ENCODE data around the gene PPP2R2B.

PPP2R2B gene

DNA sequence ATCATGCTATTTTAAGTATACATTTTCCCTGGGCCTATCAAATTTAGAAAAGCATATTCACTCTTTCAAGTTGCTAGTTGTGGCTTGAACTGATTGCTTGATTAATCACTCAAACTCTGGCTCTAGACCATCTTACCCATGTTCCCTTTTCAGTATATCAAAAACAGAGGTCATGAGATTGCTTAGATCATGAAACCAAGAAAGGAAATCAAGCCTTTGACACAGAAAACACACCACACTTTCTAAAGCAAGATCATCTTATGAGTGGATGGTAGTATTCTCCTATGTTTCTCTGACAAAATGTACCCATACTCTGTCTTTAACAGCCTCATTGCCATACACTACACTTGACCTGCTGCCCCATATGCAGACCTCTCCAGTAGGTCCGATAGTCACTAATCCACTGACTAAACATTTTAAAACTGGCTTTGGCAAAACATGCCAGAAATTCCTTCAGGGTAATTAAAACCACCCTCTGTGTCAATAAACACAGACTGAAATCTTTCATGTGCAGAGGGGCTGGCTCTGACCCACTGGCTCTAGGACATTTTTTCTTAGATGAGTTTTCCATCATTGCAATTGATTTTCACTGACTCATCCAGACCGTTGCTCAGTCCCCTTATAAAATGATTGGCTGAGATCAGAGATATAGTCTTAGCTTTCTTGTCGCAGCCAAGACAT is 18.2 kb downstream of the PPP2R2B start:
- Histone ChIP-seq H3K4me3 (ENCODE audit: low read depth, low read length) (no peak overlapping the region), H3K36me3 (replicated peaks) (no peaks in the 10 kb centered on the region), H3K27me3 (replicated peaks) (no peaks in the 10 kb centered on the region), H3K27ac (no peak overlapping the region)
- in situ Hi-C loops (cut with HindIII; ENCODE audit: low pct_ligation_motif_present, low sequenced_read_pairs): no loop called here
- TF ChIP-seq, protein P1, sequence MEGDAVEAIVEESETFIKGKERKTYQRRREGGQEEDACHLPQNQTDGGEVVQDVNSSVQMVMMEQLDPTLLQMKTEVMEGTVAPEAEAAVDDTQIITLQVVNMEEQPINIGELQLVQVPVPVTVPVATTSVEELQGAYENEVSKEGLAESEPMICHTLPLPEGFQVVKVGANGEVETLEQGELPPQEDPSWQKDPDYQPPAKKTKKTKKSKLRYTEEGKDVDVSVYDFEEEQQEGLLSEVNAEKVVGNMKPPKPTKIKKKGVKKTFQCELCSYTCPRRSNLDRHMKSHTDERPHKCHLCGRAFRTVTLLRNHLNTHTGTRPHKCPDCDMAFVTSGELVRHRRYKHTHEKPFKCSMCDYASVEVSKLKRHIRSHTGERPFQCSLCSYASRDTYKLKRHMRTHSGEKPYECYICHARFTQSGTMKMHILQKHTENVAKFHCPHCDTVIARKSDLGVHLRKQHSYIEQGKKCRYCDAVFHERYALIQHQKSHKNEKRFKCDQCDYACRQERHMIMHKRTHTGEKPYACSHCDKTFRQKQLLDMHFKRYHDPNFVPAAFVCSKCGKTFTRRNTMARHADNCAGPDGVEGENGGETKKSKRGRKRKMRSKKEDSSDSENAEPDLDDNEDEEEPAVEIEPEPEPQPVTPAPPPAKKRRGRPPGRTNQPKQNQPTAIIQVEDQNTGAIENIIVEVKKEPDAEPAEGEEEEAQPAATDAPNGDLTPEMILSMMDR (IDR thresholded peaks at IDR 0.05; ENCODE audit: low read depth, low read length, missing control alignments): no peak
- no peak for DNase-seq

DNA sequence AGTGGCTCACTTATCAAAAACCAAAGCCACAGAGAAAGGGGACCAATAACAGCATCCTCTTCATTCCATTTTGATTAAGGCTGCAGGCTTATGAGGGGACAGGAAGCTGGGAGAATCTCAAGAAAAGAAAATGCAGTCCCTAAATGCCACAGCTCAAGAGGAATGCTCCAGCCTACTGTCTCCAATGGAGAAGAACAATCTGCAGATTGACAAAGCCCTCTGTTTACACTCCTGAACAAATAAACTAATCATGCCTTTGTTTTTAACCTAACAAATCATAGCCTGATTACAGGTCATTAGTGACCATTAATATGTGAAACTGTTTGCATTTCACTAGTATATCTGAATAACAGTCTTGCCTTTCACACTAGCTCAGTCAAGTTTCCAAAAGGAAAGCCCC is 26.5 kb downstream of the PPP2R2B start:
- in situ Hi-C loops (cut with HindIII; ENCODE audit: low pct_ligation_motif_present, low sequenced_read_pairs): no loop called here
- H3K27ac ChIP-seq: no peak overlapping the region
- no peak for DNase-seq
- TF ChIP-seq, protein P1 (IDR thresholded peaks at IDR 0.05; ENCODE audit: low read depth, low read length, missing control alignments): no peak
- H3K4me3 ChIP-seq (ENCODE audit: low read depth, low read length): no peak overlapping the region
- H3K27me3 ChIP-seq (replicated peaks): no peaks in the 10 kb centered on the region
- H3K36me3 ChIP-seq (replicated peaks): no peaks in the 10 kb centered on the region

DNA sequence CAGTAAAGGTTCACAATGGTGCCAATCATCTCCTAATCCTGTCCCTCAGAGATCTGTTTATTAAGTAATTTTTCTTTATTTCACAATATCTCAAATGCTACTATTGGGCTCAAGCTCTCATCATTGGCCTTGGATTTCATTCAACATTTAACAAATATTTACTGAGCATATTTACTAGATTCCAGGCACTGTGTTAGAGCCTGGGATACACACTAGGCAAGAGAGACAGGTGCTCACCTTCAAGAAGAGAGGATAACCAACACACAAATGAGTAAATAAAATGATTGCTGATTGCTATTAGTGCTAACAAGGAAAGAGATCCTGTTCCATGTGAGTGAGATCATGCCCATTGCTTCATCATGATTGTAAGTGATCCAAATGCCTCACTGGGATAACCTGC is 27.4 kb downstream of the PPP2R2B start:
- Histone ChIP-seq H3K27me3 (replicated peaks) (no peaks in the 10 kb centered on the region), H3K27ac (no peak overlapping the region), H3K36me3 (replicated peaks) (no peaks in the 10 kb centered on the region), H3K4me3 (ENCODE audit: low read depth, low read length) (no peak overlapping the region)
- TF ChIP-seq, protein P1 (IDR thresholded peaks at IDR 0.05; ENCODE audit: low read depth, low read length, missing control alignments): no peak
- no peak for DNase-seq
- in situ Hi-C loops (cut with HindIII; ENCODE audit: low pct_ligation_motif_present, low sequenced_read_pairs): no loop called here

DNA sequence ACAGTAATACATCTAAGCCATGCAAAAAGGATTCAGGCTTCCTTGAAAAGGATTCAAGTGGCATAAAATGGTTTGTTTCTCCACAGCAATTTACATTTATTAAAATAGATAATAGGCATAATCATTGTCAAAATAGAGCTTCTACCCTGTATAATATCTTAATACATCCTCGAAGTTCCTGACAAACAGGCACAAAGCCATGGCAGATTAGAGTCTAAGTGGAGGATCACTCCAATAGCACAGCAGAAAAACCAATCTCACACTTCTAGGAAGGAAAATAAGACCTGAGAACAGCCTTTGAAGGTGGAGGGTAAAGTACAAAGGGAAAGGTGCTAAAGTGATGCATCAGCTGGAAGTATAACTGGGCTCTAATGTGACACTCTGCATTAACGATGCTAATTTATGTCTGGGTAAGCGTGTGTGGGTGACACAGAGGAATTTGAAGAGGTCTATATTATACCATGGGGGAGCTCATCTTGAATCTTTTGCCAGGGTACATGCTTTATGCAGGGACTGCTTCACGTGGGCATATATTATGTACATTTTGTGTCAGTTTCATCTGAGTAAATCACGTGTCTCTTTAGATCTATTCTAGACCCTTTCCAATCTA is 28.8 kb downstream of the PPP2R2B start:
- in situ Hi-C loops (cut with HindIII; ENCODE audit: low pct_ligation_motif_present, low sequenced_read_pairs): no loop called here

DNA sequence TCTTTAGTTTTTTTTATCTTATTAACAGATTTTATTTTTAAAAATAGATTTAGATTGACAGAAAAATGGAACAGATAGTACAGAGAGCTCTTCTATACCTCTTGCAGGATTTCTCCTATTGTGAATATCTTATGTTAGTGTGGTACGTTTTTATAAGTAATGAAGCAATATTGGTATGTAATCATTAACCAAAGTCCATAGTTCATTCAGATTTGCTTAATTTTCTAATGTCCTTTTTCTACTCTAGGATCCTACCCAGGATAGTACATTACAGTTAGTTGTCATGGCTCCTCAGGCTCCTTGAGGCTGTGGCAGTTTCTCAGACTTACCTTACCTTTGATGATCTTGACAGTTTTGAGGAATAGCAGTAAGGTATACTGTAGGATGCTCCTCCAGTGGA is 30.4 kb downstream of the PPP2R2B start:
- in situ Hi-C loops (cut with HindIII; ENCODE audit: low pct_ligation_motif_present, low sequenced_read_pairs): no loop called here
- H3K27me3 ChIP-seq (replicated peaks): no peaks in the 10 kb centered on the region

More for the DNA sequence above, 28.8 kb downstream of the PPP2R2B start:
- DNase-seq: no peak
- Histone ChIP-seq H3K27me3 (replicated peaks) (no peaks in the 10 kb centered on the region), H3K27ac (no peak overlapping the region), H3K4me3 (ENCODE audit: low read depth, low read length) (no peak overlapping the region), H3K36me3 (replicated peaks) (no peaks in the 10 kb centered on the region)
- TF ChIP-seq, protein P1 (IDR thresholded peaks at IDR 0.05; ENCODE audit: low read depth, low read length, missing control alignments): no peak

More for the DNA sequence above, 30.4 kb downstream of the PPP2R2B start:
- no peaks in the 10 kb centered on the region for H3K36me3 ChIP-seq (replicated peaks)
- no peak overlapping the region for H3K27ac ChIP-seq
- TF ChIP-seq, protein P1 (IDR thresholded peaks at IDR 0.05; ENCODE audit: low read depth, low read length, missing control alignments): no peak
- DNase-seq: no peak
- no peak overlapping the region for H3K4me3 ChIP-seq (ENCODE audit: low read depth, low read length)
